ENCODE results near the gene SBSN. TPM values are rescaled to one million over a fixed set of nuclear protein-coding genes. Genes with fewer than 3 reads are reported as not detected.

Gene SBSN
- total and polyA plus RNA-seq, 10 of the 15 experiments (the other 5 are each of a cell fraction or from before 2014, with no cell fraction given) = 0.09 TPM; not detected in 9

- TF ChIP-seq, protein P1, sequence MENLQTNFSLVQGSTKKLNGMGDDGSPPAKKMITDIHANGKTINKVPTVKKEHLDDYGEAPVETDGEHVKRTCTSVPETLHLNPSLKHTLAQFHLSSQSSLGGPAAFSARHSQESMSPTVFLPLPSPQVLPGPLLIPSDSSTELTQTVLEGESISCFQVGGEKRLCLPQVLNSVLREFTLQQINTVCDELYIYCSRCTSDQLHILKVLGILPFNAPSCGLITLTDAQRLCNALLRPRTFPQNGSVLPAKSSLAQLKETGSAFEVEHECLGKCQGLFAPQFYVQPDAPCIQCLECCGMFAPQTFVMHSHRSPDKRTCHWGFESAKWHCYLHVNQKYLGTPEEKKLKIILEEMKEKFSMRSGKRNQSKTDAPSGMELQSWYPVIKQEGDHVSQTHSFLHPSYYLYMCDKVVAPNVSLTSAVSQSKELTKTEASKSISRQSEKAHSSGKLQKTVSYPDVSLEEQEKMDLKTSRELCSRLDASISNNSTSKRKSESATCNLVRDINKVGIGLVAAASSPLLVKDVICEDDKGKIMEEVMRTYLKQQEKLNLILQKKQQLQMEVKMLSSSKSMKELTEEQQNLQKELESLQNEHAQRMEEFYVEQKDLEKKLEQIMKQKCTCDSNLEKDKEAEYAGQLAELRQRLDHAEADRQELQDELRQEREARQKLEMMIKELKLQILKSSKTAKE (IDR thresholded peaks at IDR 0.05; ENCODE audit: low read depth, poor library complexity, severe bottlenecking) = no peak
- TF ChIP-seq MEF2A (IDR thresholded peaks at IDR 0.05; ENCODE audit: insufficient read depth, low read depth, low read length) (no peak), SPI1 (IDR thresholded peaks at IDR 0.05; ENCODE audit: borderline replicate concordance, insufficient read depth, low read depth, low read length) (0 out of 2 replicates have a peak, but pooled peaks have one; percentile 11), RELB (IDR thresholded peaks at IDR 0.05; ENCODE audit: low read depth) (no peak), HSF1 (IDR thresholded peaks at IDR 0.05; ENCODE audit: low read depth, low read length) (no peak), RAD21 (IDR thresholded peaks at IDR 0.05; ENCODE audit: insufficient read depth, low read depth, low read length) (peak; percentile 71), EZH2 (IDR thresholded peaks at IDR 0.05; ENCODE audit: borderline replicate concordance, control insufficient read depth, low read depth, low read length) (no peak), SREBF1 (IDR thresholded peaks at IDR 0.05; ENCODE audit: low read length) (no peak), KDM1A (IDR thresholded peaks at IDR 0.05; ENCODE audit: borderline replicate concordance) (no peak), NBN (IDR thresholded peaks at IDR 0.05) (peak; percentile 76), TAF1 (IDR thresholded peaks at IDR 0.05; ENCODE audit: borderline replicate concordance, low read depth, low read length) (peak; percentile 53; the same call in 1 of the 2 replicates), SUPT20H (IDR thresholded peaks at IDR 0.05; ENCODE audit: borderline replicate concordance, control insufficient read depth, low read depth, low read length) (no peak), CBX5 (IDR thresholded peaks at IDR 0.05; ENCODE audit: low read depth) (no peak)
- TF ChIP-seq, protein P2, sequence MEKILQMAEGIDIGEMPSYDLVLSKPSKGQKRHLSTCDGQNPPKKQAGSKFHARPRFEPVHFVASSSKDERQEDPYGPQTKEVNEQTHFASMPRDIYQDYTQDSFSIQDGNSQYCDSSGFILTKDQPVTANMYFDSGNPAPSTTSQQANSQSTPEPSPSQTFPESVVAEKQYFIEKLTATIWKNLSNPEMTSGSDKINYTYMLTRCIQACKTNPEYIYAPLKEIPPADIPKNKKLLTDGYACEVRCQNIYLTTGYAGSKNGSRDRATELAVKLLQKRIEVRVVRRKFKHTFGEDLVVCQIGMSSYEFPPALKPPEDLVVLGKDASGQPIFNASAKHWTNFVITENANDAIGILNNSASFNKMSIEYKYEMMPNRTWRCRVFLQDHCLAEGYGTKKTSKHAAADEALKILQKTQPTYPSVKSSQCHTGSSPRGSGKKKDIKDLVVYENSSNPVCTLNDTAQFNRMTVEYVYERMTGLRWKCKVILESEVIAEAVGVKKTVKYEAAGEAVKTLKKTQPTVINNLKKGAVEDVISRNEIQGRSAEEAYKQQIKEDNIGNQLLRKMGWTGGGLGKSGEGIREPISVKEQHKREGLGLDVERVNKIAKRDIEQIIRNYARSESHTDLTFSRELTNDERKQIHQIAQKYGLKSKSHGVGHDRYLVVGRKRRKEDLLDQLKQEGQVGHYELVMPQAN (conservative IDR thresholded peaks at IDR 0.05) = no peak
- TF ChIP-seq, protein P3, sequence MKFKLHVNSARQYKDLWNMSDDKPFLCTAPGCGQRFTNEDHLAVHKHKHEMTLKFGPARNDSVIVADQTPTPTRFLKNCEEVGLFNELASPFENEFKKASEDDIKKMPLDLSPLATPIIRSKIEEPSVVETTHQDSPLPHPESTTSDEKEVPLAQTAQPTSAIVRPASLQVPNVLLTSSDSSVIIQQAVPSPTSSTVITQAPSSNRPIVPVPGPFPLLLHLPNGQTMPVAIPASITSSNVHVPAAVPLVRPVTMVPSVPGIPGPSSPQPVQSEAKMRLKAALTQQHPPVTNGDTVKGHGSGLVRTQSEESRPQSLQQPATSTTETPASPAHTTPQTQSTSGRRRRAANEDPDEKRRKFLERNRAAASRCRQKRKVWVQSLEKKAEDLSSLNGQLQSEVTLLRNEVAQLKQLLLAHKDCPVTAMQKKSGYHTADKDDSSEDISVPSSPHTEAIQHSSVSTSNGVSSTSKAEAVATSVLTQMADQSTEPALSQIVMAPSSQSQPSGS (IDR thresholded peaks at IDR 0.05; ENCODE audit: low read length) = no peak
- TF ChIP-seq, protein P4, sequence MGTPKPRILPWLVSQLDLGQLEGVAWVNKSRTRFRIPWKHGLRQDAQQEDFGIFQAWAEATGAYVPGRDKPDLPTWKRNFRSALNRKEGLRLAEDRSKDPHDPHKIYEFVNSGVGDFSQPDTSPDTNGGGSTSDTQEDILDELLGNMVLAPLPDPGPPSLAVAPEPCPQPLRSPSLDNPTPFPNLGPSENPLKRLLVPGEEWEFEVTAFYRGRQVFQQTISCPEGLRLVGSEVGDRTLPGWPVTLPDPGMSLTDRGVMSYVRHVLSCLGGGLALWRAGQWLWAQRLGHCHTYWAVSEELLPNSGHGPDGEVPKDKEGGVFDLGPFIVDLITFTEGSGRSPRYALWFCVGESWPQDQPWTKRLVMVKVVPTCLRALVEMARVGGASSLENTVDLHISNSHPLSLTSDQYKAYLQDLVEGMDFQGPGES (IDR thresholded peaks at IDR 0.05) = no peak
Observed at GRCh38 chr19:35509861-35510625, 18.1 kb downstream of the SBSN start (continued).

Measured in GM12878 (cell line).